Gastrocnemius medialis (tissue), 4 donors: ENCODE results near the gene GNB2. TPM values are rescaled to one million over a fixed set of nuclear protein-coding genes. Genes with fewer than 3 reads are reported as not detected.

ENCODE experiments used
- ATAC-seq, 2 donors: fragments of 150-250 bp; one replicate each; pipeline ENCODE4 v1.9.1; 2016
- DNase-seq, 2 donors: peaks; one replicate each; pipeline ENCODE4 v3.0.0-alpha.2; 2019
- H3K27ac ChIP-seq, 4 donors: fragments of 200-600 bp; sonication (generic); 1 replicate in 1 of 4; 2 replicates in 3 of 4; pipeline ENCODE4 v1.5.1; 2016 to 2018; ENCODE audit warnings: mild to moderate bottlenecking in 2 of 4, moderate library complexity in 1 of 4
- H3K27me3 ChIP-seq, 3 donors: fragments of 200-600 bp; sonication (generic) in 2 of 3; 1 replicate in 1 of 3; 2 replicates in 2 of 3; pipeline versions ENCODE4 v1.5.1 to v1.6.0; 2016 to 2019; ENCODE audit warnings: mild to moderate bottlenecking in 1 of 3, moderate library complexity in 1 of 3
- H3K36me3 ChIP-seq, 2 donors: fragments of 200-600 bp; sonication (generic) in 1 of 2; one replicate each; pipeline ENCODE4 v1.5.1; 2017 to 2018
- H3K4me1 ChIP-seq, 2 donors: fragments of 200-600 bp; sonication (generic) in 1 of 2; one replicate each; pipeline ENCODE4 v1.5.1; 2016 to 2017; ENCODE audit warnings: mild to moderate bottlenecking in 2 of 2
- H3K4me3 ChIP-seq, 4 donors: fragments of 200-600 bp; sonication (generic) in 3 of 4; 1 replicate in 1 of 4; 2 replicates in 3 of 4; pipeline ENCODE4 v1.5.1; 2016 to 2019; ENCODE audit warnings: mild to moderate bottlenecking in 2 of 4
- H3K9me3 ChIP-seq, 3 donors: fragments of 200-600 bp; sonication (generic) in 2 of 3; 1 replicate in 1 of 3; 2 replicates in 2 of 3; pipeline ENCODE4 v1.5.1; 2016 to 2019
- CTCF ChIP-seq, 5 experiments: fragments of 450-650 bp in 3 of 5; fragments of 200-600 bp in 2 of 5; sonication (generic) in 2 of 5; IDR thresholded peaks in 4 of 5; conservative IDR thresholded peaks in 1 of 5; 1 replicate in 4 of 5; 2 replicates in 1 of 5; pipeline ENCODE4 v1.5.1; 2016 to 2019; ENCODE audit warnings: antibody characterized with exemption in 5 of 5, mild to moderate bottlenecking in 3 of 5, moderate library complexity in 3 of 5
- POLR2A ChIP-seq, 2 donors: fragments of 450-650 bp; IDR thresholded peaks; one replicate each; pipeline ENCODE4 v1.6.1; 2017; ENCODE audit warnings: antibody characterized with exemption in 2 of 2, mild to moderate bottlenecking in 2 of 2, moderate library complexity in 2 of 2
- in situ Hi-C, 4 donors: fragments of 200-750 bp; cut with MboI; loops; one replicate each; pipeline versions ENCODE4 v1.15.0 to v1.8.0; 2017; ENCODE audit warnings: low sequenced_read_pairs in 4 of 4
- intact Hi-C: fragments of 100-400 bp; cut with DNase I; formaldehyde crosslinking; loops from one replicate; pipeline ENCODE4 v1.15.1; 2023; ENCODE audit warnings: low total_unique reads
- total RNA-seq, 4 donors: library from RNA; depleted of rRNA; stranded (reverse); fragments of >200 nt; gene quantifications; one replicate each; pipeline versions ENCODE4 v1.1.0 to v1.2.3, GENCODE V29; 2016

Gene GNB2
- total RNA-seq, 4 donors from 2014 or later: 108 to 163 (median 129) TPM

- H3K4me1 ChIP-seq: no peaks in the 10 kb centered on the region
- TF ChIP-seq POLR2A (IDR thresholded peaks at IDR 0.05): no peak
- TF ChIP-seq CTCF (IDR thresholded peaks at IDR 0.05 in 4 of 5, conservative IDR thresholded peaks at IDR 0.05 in 1 of 5): no peak
- intact Hi-C loops: no loop called here
- H3K9me3 ChIP-seq: no peaks in the 10 kb centered on the region
- no peak overlapping the region for H3K27ac ChIP-seq
- peaks cover 28 to 36% (median 34%) of the 10 kb centered on the region in 3 donors for H3K27me3 ChIP-seq
- ATAC-seq (no peak), DNase-seq (no peak)
- H3K36me3 ChIP-seq: no peaks in the 10 kb centered on the region
- in situ Hi-C loops: loop anchor here in 2 of 4 donors (25.0 kb wide), 2 partner anchors 143 to 257 kb away; partner anchors contain the start of genes SLC12A9 (in 1 of the 2), SPACDR (in 1 of the 2) and TRIP6 (in 1 of the 2)
- no peak overlapping the region for H3K4me3 ChIP-seq
These were observed 46.2 kb downstream of the GNB2 start for GRCh38 chr7:100719523-100720278.

GRCh38 chr7:100720279-100720670 lies 46.7 kb downstream of the GNB2 start, which contains the start of gene EPO:
TSS of gene EPO (plus strand) at chr7:100720468. CDS start at chr7:100720981, 513 bp downstream.
- no peaks in the 10 kb centered on the region for H3K9me3 ChIP-seq
- no peak for DNase-seq
- in situ Hi-C loops: loop anchor here in 2 of 4 donors (25.0 kb wide), 2 partner anchors 142 to 258 kb away; partner anchors contain the start of genes SLC12A9 (in 1 of the 2), SPACDR (in 1 of the 2) and TRIP6 (in 1 of the 2)
- no peak within 1 kb of the TSS for H3K27ac ChIP-seq
- TF ChIP-seq POLR2A (IDR thresholded peaks at IDR 0.05) (no peak), CTCF (IDR thresholded peaks at IDR 0.05 in 4 of 5, conservative IDR thresholded peaks at IDR 0.05 in 1 of 5) (no peak)
- intact Hi-C loops: no loop called here
- ATAC-seq: no peak
- H3K36me3 ChIP-seq: no peaks in the 10 kb centered on the region
- no peak within 1 kb of the TSS for H3K4me3 ChIP-seq
- peaks cover 28 to 36% (median 34%) of the 10 kb centered on the region in 3 donors for H3K27me3 ChIP-seq
- no peaks in the 10 kb centered on the region for H3K4me1 ChIP-seq

- no peak overlapping the region for H3K4me3 ChIP-seq
- peaks cover 28 to 36% (median 34%) of the 10 kb centered on the region in 3 donors for H3K27me3 ChIP-seq
- in situ Hi-C loops (loop anchor here in 2 of 4 donors (25.0 kb wide), 2 partner anchors 141 to 259 kb away; partner anchors contain the start of genes SLC12A9 (in 1 of the 2), SPACDR (in 1 of the 2) and TRIP6 (in 1 of the 2)), intact Hi-C loops (no loop called here)
- no peaks in the 10 kb centered on the region for H3K4me1 ChIP-seq
- H3K36me3 ChIP-seq: no peaks in the 10 kb centered on the region
- DNase-seq: no peak
- ATAC-seq: no peak
- H3K9me3 ChIP-seq: no peaks in the 10 kb centered on the region
- no peak for TF ChIP-seq CTCF (IDR thresholded peaks at IDR 0.05 in 4 of 5, conservative IDR thresholded peaks at IDR 0.05 in 1 of 5)
- no peak for TF ChIP-seq POLR2A (IDR thresholded peaks at IDR 0.05)
- H3K27ac ChIP-seq: no peak overlapping the region
These were observed 47.3 kb downstream of the GNB2 start for GRCh38 chr7:100720671-100721504.

GRCh38 chr7:100721505-100721812 lies 47.9 kb downstream of the GNB2 start:
- H3K27ac ChIP-seq: no peak overlapping the region
- H3K4me1 ChIP-seq: no peaks in the 10 kb centered on the region
- no peak overlapping the region for H3K4me3 ChIP-seq
- TF ChIP-seq POLR2A (IDR thresholded peaks at IDR 0.05) (no peak), CTCF (IDR thresholded peaks at IDR 0.05 in 4 of 5, conservative IDR thresholded peaks at IDR 0.05 in 1 of 5) (no peak)
- H3K36me3 ChIP-seq: no peaks in the 10 kb centered on the region
- peaks cover 28 to 36% (median 34%) of the 10 kb centered on the region in 3 donors for H3K27me3 ChIP-seq
- ATAC-seq (no peak), DNase-seq (no peak)
- intact Hi-C loops (no loop called here), in situ Hi-C loops (loop anchor here in 2 of 4 donors (25.0 kb wide), 2 partner anchors 141 to 259 kb away; partner anchors contain the start of genes SLC12A9 (in 1 of the 2), SPACDR (in 1 of the 2) and TRIP6 (in 1 of the 2))
- H3K9me3 ChIP-seq: no peaks in the 10 kb centered on the region
